HG02571 (cell line): ENCODE results near the gene TMEM250.
"Not testable (repeated sequence)": the region's sequence is repeated elsewhere in the genome, so short reads cannot be mapped to it uniquely, and the experiment has no call there.

Experiments
- ATAC-seq: cut with Tn5 transposase; IDR thresholded peaks from one replicate; pipeline ENCODE4 v1.9.1; 2021; ENCODE audit warnings: mild to moderate bottlenecking, moderate library complexity; ENCODE audit not compliant: unreplicated experiment

The TMEM250 gene

DNA sequence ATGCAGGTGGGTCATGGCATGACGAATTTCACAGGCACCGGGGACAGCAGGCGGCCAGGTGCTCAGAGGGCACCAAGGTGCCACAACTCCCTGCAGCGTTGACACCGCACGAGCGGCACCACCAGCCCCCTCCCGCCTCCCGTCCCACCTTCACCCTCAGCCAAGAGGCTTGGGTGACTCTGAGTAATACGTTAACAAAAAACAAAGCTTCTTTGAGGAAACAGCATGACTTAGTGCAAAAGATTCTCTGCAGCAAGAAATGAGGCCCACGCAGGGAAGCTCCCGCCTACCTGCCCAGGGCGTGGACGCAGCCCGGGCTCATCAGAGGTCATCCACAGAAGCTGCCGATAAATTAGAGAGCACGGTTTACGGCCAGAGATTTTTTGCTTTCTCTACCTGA lies 4.1 kb downstream of the TMEM250 start:
- ATAC-seq, result no peak

DNA sequence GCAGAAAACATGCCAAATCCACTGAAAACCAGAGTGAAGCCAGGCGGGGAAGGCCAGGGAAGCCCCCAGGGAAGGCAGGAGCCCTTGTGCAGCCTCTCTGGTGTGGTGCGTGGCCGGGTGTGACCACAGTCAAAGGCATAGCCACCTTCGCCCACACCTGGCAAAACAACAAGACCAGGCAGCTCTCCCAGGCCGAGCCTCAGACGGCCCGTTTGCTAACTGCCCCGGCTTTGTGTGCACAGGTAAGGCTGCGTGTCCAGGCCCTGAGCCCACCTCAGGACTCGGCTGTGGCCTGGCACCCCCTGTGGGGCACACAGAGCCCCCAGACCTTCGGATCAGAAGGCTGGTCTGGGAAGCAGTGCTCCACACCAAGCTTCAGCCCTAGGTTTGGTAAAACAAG lies 6.1 kb downstream of the TMEM250 start:
- ATAC-seq, result no peak

DNA sequence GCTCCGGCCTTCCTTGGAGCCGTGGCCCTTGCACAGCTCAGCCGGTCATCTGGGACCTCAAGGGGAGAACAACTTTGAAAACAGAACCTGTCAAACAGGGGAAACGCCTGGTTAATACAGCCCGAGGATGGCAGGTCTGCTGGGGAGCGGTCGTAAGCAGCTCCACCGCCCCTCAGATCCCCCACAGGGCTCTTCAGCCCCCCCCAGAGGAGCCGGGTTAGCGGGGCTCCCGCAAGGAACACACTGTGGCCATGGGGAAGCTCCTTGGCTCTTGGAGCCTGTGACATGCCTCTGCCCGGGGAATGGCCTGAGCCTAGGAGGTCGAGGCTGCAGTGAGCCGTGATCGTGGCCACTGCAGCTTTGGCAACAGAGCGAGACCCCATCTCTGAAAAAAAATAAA lies 6.8 kb downstream of the TMEM250 start:
- no peak for ATAC-seq

DNA sequence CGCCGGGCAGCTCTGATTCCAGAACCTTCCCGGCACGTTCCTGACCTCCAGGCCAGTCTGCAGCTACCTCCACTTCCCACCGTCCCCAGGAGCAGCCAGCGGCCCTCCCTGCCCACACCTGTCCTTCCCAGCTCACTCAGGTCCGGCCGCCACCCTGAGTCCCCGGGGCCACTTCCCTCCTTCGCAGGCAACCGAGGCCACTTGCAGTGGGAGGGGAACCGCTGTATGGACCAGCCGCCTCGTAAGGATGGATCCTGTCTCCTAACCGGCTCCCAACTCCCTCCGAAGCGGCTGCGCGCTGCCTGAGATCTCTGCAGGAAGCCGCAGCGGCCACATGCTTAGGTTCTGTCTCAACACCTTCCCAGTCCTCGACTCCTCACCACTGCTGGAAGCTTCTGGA lies 7.5 kb downstream of the TMEM250 start:
- no peak for ATAC-seq

- ATAC-seq, result no peak
Measured at GRCh38 chr9:136110082-136111061, 8.3 kb downstream of the TMEM250 start.

DNA sequence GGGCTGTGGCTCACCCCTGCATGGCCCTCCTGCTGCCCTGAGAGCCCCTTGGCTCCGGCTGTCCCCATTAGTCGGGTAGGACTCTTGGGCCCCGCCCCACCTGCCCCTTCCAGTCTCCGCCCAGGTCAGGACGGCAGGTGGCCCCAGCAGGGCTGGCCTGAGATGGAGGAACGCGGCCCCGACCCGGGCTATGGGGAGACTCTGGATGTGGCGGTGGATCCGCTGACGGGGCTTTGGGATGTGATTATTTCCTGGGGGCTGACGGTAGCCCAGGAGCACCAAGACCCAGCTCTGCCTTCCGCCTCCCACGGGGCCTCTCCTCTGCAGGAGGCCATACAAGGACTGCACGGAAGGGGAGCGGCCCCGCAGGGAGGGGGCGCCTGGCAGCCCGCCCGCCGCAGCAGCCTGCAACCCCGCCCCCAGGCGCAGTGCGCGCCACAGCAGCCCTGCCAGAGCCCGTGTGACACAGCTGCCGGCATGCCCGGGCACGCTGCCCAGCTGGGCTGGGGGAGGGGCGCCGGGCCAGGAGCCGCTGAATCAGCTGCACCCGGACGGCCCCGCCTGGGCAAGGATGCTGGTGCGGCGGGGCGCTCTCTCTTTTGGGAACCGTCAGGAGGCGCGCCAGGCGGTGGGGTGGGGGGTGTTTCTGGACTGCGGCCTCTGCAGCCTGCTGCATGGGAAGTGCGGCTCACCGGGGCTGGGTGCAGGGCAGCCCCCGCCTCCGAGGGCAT lies 9.2 kb downstream of the TMEM250 start:
- ATAC-seq, result peak; percentile 65

- no peak for ATAC-seq
Measured at GRCh38 chr9:136108648-136109266, 9.9 kb downstream of the TMEM250 start.

GRCh38 chr9:136107953-136108647 lies 10.6 kb downstream of the TMEM250 start:
- no peak for ATAC-seq

GRCh38 chr9:136107155-136107952 lies 11.3 kb downstream of the TMEM250 start:
- no peak for ATAC-seq

DNA sequence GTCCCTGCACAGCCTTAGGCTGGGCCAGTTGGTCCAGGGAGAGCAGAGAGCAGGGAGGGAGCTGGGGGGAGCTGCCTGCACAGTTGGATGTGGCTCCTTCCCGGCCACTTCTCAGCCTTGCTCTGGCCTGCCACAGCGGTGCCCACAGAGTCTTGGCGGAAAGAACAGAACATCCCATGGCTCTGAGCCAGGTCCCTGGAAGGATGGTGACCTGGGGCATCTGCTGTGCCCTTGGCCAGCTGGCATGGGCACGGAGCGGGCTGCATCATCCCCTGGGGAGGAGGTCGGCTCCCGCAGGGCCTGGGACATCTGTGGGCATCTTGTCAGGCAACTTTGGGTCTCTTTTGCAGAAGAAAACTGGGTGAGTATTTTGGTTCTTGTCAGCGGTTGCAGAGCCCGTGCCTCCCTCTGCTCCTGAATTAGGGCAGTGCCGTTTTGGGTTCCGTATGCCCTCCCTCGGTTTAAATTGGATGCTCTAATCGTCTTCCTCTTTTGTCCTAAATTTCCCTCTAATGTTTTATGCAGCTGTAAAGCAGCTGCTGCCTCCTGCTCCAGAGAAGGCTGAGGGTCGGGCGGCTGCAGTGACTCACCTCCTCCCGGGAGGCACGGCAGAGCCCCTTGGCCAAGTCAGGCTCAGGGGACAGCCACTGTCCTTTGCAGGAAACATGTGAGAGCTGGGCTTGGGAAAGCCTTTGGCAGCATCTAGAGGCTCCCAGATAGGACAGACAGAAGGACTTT lies 13.1 kb downstream of the TMEM250 start:
- ATAC-seq, result no peak

DNA sequence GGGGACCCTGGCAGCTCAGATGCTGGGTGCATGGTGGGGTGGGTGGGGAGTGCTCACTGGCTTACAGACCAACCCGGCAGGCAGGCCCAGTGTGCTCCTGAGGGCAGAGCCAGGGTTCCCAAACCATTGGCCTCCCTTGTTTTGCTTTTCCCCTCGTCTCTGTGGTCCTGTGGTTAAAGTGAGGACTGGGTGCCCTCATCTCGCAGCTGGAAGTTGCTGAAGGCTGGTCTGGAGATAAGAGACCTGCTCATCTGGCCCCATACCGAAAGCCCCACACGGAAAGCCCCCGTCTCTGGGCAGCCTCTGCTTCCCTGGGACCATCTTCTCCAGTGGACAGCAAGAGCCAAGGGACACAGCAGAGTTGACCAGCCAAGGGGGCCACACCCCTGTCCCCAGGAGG lies 13.8 kb downstream of the TMEM250 start:
- ATAC-seq, result no peak

- no peak for ATAC-seq
Measured at GRCh38 chr9:136104488-136104800, 14.2 kb downstream of the TMEM250 start.

DNA sequence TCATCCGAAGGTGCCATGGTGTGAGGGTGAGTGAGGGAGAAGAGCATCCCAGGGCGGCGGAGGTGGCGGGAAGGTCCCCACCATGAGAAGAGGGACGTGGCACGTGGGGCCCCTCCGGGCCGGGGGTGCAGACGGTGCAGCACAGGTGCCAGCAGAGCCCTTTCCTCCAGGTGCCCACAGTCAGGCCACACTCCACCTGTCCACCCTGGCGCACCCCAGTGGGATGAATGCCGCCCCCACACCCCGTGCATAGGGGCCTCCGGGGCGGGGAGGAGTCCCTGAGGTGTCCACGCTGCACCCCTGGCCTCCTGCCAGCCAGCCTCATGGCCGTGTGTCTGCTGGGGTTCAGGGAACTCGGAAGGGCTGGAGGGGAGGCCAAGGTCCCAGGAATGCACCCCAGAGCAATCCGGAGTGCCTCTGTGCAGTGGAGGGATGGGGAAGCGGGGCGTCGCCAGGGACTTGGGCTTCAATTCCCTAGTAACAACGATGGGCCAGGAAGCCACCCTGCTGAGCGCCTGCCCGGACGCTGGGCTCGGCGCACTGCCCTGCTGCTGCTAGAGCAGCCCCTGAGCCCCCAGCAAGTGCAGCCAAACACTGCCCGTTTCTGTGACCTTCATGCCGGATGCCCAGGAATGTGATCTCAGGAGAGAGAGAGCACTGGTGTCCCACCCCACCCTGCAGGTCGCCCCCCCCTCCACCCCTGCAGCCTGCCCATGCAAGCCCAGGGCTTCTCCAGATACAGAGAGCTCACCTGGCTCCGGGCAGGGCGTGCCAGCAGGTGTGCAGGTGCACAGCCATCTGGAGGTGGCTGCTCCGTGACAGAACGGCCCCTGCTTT lies 14.8 kb downstream of the TMEM250 start:
- no peak for ATAC-seq

DNA sequence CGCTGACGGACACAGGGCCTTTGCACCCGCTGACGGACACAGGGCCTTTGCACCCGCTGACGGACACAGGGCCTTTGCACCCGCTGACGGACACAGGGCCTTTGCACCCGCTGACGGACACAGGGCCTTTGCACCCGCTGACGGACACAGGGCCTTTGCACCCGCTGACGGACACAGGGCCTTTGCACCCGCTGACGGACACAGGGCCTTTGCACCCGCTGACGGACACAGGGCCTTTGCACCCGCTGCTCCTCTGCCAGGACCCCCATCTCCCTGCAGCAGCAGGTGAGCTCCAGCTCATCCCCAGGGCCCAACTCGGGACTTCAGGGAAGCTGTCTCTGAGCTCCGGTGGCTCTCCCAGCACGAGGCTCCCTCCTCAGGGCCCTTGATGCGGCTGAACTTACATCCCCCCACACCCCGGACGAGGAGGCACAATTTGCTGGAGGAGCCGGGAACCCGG lies 17.0 kb downstream of the TMEM250 start:
- not testable (repeated sequence) for ATAC-seq

DNA sequence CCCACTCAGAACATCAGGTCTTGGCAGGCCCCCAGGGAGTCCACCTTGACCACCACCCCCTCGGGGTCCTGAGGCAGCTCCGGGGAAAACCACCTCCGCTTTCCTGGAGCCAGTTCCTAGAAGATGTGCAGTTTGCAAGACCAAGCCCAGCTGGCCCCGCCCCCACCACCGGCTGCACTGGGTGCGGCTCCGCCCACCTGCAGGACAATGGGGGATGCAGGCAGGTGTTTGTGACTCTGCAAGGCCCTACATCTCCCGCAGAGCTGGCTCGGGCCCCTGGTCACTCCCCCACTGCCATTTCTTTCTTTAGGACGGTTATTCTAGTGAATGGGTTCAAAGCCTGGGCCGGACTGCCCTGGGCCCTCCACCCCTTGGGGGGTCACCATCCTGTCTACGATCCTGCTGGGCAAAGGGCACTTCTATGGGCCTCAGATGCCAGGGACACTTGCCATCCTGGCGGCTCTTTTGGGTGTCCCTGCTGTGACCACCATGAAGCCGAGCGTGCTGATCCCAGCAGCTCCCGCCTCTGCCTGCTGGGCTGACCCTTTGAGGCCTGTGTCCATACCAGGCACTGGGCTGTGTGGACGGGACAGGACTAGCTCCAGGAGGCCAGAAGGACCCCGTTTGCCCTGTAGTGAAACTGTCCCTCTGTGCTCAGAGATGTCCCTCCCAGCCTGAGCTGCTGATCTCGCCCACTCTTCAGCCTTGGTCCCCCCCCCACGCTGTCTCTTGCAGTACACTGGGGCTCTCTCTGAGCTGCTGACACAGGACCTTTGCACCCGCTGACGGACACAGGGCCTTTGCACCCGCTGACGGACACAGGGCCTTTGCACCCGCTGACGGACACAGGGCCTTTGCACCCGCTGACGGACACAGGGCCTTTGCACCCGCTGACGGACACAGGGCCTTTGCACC lies 17.7 kb downstream of the TMEM250 start:
- ATAC-seq, result no peak

- no peak for ATAC-seq
Measured at GRCh38 chr9:136099542-136099941, 19.1 kb downstream of the TMEM250 start.

GRCh38 chr9:136098844-136099243 lies 19.8 kb downstream of the TMEM250 start:
- no peak for ATAC-seq

GRCh38 chr9:136098210-136098609 lies 20.5 kb downstream of the TMEM250 start:
- no peak for ATAC-seq
